NOMO-1 (cell line): ENCODE data around the gene BSCL2.
"Not testable (repeated sequence)": the region's sequence is repeated elsewhere in the genome, so short reads cannot be mapped to it uniquely, and the experiment has no call there.

Source experiments
- DNase-seq, 2 experiments: peaks; one replicate each; lab custom pipeline; 2025; ENCODE audit not compliant: unreplicated experiment in 2 of 2; lab: John Stamatoyannopoulos, UW

Gene BSCL2

GRCh38 chr11:62665075-62665598 is 42.1 kb downstream of the BSCL2 start, which contains the start of the genes C11orf98 and CSKMT:
C11orf98 (minus strand) TSS chr11:62665210; CDS start chr11:62665169, 41 bp downstream.
CSKMT (plus strand) TSS chr11:62665312; CDS start chr11:62665880, 568 bp downstream.
- peak; percentile 84 to 91 for DNase-seq

DNA sequence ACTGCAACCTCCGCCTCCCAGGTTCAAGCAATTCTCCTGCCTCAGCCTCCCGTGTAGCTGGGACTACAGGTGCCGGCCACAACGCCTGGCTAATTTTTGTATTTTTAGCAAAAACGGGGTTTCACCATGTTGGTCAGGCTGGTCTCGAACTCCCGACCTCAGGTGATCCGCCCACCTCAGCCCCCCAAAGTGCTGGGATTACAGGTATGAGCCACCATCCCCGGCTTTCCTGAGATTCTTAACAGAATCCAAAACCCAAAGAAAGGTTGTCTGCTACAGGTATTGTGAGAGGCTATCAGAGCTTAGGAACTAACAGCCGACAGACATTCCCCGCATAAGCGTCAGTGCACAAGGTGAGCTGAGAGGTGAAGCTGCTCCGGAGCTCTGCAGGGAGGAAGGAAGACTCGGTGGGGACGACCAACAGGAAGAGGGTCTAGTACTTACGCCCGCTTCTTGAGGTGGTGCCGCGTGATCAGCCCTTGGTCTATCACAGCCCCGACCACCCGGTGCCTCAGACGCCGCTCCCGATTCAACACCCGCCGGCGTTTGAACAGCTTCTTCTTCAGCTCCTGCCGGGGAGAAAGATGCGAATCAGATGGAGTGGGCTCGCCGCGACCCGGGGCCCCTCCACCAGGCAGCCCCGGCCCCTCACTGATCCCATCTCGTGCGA is 42.7 kb downstream of the BSCL2 start:
- peak in 1 of 2 experiments; percentile 61 for DNase-seq

DNA sequence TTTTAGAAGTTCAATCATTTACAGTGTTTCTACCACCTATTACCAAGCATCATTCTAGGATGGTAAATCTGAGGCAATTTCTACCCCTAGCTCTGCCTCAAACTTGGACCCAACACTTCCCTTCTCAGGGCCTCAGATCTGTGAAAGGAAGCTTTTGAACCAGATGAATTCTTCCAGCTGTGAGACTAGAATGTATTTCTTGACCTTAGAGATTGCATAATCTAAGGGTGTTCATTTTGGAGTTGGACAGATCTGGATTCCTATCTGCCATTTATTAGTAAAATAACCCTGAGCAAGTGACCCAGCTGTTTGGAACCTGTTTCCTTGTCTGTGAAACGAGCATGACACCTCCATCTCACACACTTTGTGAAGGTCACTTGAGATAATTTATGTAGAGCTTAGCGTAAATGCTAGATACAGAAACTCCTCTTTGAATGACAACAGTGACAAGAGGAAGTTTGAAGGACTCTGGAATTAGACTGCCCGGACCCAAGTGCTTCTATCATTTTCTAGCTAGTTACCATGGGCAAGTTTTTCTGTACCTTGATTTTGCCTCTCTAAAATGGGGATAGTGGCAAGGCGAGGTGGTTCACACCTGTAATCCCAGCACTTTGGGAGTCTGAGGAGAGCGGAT is 50.3 kb downstream of the BSCL2 start:
- DNase-seq: peak; percentile 14 to 27

- no peak for DNase-seq
These were observed 52.9 kb downstream of the BSCL2 start for GRCh38 chr11:62654297-62654696.

- no peak for DNase-seq
These were observed 54.8 kb downstream of the BSCL2 start for GRCh38 chr11:62652161-62653006.

DNA sequence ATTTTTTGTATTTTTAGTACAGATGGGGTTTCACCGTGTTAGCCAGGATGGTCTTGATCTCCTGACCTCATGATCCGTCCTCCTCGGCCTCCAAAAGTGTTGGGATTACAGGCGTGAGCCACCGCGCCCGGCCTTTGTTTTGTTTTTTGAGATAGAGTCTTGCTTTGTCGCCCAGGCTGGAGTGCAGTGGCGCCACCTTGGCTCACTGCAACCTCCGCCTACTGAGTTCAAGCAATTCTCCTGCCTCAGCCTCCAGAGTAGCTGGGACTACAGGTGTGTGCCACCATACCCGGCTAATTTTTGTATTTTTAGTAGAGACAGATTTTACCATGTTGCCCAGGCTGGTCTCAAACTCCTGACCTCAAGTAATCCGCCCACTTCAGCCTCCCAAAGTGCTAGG is 56.9 kb downstream of the BSCL2 start:
- not testable (repeated sequence) for DNase-seq

DNA sequence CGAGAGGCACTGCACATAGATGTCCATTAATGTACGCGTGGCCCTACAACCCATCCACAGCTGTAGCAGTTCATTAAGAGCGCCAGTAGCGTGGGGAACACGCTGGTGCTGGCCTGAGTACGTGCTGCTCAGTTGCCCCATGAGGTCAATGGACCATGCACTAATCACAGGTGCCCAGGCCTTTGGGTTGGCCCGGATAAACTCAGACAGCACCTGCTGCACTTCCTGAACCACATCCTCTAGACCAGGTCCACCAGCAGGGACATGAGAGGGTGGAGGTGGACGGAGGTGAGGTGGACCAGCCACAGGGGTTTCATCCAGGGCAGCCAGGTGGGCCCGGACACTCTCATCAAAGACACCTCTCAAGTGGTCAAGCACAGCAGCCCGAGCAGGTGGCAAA is 57.7 kb downstream of the BSCL2 start:
- no peak for DNase-seq

- DNase-seq: no peak
These were observed 58.3 kb downstream of the BSCL2 start for GRCh38 chr11:62648967-62649364.

DNA sequence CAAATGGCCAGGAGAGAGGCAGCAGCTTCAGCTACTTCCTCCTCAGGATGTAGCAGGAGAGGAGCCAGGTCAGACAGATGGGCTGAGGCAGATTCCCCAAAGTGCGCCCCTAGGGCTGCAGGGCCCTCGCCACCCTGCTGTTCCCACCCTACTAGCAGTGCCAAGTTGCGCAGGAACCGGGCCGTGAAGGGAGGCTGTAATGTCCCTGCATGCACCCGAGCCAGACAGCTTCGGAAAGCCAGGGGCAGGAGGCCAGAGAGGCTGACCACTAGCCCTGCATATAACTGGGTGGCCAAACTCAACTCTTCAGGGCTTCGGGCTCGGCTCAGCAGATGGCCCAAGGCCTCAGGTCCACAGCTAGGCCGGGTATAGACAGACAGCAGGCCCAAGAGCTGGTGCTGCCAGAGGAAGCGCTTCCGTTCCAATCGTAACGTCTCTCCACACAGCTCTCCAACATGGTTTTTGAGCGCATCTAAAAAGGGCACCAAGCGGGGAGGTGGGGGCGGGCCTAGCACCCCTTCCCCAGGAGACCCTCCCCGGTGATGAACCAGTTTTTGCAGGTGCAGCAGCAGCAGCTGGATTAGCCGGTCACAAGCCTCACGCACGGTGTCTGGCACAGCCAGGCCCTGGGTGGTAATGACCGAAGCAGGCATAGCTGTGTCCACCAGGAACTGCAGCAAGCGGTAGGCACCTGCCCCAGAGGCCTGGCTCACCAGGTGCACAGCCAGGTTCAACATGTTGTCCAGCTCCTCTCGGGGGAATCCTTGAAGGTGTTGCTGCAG is 58.8 kb downstream of the BSCL2 start:
- DNase-seq: no peak

DNA sequence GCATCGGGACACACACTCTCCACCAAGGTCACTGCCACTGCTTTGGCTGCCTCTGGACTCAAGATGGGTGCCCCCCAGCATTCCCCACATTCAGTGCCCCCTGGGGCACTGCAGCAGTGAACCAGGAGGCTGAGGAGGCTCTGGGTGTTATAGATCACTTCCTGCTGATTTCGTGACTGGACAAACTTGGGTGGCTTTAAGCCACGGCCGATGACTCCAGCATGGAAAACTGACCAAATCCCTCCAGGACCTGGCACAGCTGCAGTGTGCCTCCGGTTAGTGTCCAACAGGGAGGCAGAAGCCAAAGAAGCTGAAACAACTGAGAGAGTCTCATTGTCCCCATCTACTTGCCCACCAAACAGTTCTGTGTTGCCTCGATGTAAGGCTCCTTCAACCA is 59.6 kb downstream of the BSCL2 start:
- no peak for DNase-seq

- no peak for DNase-seq
These were observed 60.2 kb downstream of the BSCL2 start for GRCh38 chr11:62646825-62647608.

DNA sequence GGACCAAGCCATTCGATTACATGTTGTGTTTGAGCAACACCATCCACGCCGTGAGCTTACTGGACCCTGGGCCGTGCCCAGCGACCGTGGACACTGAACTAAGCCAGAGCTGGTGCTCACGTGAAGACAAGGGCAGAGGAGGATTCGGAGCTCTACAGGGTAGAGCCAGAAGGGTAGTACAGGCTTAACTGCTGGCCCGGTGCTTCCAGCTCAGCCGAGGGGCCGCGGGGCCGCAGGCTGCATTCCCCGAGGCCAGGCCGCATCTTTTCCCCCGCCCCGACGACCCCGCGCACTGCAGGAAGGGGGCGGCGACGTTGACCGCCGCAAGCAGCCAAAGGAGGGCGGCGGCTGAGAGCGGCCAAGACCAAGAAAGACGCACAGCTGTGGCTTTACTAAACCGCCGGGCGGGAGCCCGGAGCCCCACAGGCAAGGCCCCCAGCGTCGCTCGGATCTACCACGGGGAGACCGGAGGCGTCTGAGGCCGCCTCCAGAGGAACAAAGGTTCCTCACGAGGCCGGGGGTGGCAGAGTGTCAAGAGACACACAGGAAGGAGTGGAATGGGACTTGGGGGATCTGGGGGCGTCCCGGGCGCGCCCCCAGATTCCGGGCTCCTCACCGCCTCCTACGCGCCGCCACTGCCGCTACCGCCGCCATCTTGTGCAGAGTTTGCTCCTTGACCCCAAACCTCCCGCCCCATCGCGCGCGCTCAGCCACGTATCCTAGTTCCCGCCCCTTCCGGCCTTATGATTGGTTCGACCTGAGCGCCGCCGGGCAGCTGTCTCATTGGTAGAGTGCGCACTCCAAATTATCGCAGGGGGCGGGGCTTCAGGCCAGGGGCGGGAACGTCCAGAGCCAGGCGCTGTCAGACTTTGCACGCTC is 61.0 kb downstream of the BSCL2 start, which contains the start of gene GANAB:
Gene GANAB, minus strand, starts transcription at position 668 of the 879 bp plus-strand sequence. Its CDS starts 14 bp downstream, at position 654.
- DNase-seq: peak; percentile 98 to 99

DNA sequence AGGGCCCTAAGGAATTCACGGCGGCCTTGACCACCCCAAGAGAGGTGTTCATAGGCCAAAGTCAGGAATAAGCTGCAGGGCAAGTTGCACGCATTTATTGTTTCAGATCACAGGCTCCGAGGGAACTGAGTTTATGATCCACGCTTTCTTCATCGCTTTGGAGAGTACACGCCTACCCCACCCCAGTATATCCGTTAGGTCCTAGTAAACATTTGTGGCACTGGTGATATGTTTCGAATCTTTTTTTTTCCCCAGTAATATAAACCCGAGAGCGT is 61.6 kb downstream of the BSCL2 start:
- peak in 1 of 2 experiments; percentile 15 for DNase-seq

DNA sequence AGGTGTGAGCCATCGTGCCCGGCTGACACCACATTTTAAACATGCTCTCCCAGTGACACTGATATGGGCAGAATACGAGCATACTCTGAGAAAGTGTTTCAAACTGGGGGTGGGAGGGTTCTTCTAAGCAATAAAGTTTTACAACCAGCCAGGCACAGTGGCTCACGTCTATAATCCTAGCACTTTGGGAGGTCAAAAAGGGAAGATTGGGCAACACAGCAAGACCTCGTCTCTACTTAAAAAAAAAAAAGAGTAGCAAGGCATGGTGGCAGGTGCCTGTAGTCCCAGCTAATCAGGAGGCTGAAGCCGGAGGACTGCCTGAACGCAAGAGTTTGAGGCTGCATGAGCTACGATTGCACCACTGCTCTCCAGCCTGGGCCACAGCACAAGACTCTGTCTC is 63.0 kb downstream of the BSCL2 start:
- DNase-seq: no peak
